ENCODE measurements around the gene ZNHIT2.

Gene ZNHIT2

DNA sequence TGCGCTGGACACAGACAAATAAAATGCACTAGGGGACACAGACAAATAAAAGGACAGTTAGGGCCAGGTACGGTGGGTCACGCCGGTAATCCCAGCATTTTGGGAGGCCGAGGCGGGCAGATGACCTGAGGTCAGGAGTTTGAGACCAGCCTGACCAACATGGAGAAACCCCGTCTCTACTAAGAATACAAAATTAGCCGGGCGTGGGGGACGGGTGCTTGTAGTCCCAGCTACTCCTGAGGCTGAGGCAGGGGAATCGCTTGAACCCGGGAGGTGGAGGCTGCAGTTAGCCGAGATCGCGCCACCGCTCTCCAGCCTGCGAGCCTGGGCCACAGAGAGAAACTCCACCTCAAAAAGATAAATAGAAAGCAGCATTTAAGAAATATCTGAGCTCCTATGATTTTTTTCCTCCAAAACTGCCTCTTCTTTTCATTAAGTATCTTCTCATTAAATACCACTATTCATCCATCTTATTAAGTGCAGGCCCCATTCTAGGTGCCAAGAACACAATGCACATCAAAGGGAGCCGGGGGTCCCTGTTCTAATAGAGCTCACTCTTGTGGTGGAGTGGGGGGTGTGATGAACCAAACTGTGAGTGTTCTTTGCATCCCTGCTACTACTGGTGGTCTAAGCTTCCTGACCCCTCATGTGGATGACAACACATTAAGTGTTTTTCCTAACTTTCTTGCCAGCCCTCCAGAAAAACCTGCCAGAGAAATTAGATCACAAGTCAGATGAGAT is 766 bp upstream of the ZNHIT2 start:
- no peak for DNase-seq

DNA sequence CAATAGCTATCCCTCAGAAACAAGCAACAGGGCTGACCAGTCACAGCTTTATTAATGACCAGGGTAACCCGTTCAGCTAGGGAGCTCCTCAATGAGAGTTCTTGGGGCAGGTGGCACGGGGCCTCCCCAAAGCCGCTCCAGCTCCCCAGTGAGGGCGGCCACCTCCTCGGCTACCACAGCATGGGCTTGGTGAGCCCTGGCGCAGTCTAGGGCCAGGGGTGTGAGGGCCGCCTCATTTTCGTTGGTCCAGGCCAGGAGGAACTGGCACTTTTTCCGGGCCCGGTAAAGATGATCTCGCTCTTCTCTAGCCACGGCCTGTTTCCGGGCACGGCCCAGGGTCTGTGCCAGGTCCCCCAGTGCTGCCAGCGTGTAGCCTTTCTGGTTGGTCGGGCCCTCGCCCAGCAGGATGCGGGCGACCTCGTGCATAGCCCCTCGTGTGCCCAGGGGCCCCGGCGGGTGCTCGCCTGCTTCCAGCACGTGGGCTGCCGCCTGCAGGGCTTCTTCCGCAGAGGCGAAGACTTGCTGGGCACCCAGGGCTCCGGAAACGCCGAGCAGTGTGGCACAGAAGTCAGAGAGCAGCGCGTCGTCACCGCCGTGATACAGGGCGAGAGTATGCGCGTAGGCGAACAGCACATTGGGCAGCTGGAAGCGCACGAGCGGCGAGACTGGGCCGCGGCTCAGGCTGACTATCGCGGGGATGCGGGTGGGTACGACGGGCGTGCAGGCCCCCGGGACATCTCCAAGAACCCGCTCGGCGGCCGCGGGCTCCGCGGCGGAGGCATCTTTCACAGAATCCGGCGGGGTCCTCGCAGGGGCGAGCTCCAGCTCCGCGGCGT is 913 bp downstream of the ZNHIT2 start:
- DNase-seq, result peak in 1 of 2 experiments; percentile 31

DNA sequence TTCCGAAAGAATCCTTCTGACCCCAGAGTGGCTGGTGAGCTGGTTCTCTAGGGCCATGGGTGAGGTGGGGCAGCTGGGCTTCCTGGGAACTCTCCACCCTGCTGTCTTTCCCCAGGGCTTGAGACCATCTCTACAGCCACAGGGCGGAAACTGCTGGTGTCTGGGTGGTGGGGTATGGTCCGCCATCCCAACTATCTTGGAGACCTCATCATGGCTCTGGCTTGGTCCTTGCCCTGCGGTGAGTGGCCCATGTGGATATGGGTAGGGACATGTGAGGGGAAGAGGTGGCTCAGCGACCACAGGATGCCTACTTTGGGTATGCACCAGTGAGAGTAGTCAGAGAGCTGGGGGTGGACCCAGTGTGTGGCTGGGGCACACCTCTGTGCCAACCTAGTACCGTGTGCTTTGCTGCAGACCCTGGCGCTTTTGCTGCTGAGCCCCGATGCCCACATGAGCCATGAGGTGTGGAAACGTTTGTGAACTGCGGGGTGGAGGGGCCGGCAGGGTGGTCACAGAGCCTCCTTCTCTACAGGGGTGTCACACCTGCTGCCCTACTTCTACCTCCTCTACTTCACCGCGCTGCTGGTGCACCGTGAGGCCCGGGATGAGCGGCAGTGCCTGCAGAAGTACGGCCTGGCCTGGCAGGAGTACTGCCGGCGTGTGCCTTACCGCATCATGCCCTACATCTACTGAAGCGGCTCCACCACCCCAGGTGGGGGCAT is 2.0 kb downstream of the ZNHIT2 start:
- DNase-seq, result no peak

DNA sequence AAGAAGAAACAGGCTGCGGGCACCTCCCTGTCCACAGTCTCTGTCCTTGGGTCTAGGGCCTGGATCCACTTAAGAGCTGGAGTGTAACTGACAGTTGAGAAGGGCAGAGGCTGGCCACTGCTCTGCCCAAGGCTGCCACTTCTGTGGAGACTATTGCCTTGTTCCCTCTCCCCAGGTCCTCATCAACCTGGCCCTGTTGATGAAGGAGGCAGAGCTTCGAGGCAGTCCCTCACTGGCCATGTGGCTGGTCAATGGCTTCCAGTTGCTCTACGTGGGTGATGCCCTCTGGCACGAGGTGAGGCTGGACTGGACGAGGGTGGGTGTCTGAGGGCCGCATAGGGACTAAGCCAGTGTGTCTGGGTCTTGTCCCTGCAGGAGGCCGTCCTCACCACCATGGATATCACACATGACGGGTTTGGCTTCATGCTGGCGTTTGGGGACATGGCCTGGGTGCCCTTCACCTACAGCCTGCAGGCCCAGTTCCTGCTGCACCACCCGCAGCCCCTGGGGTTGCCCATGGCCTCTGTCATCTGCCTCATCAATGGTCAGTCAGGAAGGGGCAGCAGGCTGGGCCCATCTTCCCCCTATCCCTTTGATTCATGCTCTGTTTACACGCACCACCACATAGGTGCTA is 2.8 kb downstream of the ZNHIT2 start:
- DNase-seq, result no peak

DNA sequence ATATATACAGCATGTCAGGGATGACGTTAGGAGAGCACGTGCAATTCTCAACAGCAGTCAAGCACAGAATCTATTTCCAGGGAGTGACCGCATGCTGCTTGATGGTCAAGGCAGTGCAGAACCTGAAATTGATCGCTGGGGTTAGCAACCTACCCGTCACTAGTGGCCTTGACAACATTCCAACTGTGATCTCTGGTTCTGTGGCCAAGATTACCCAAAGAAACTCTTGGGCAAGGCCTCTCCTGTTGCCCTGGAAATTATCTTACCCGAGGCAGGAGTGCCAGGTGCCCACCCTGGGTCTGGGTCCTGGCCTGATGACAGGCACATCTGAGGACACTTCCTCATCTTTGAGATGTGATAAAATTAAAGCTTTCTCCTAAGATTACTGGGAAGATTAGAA is 3.7 kb downstream of the ZNHIT2 start:
- no peak for DNase-seq

DNA sequence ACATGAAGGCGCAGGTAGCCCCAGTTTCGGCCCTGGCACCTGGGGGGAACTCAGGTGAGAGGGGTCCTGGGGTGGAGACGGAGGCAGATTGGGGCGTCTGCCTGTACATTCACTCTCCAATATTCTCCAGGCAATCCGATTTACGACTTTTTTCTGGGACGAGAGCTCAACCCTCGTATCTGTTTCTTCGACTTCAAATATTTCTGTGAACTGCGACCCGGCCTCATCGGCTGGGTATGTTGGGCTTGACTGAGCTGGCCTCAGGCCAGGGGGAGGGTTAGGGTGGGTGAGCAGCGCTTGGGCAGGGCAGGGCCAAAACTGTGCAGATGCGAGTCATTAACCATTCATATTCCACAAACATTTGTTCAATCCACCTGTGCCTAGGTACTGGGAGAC is 4.1 kb downstream of the ZNHIT2 start:
- DNase-seq, result peak; percentile 38 to 42

DNA sequence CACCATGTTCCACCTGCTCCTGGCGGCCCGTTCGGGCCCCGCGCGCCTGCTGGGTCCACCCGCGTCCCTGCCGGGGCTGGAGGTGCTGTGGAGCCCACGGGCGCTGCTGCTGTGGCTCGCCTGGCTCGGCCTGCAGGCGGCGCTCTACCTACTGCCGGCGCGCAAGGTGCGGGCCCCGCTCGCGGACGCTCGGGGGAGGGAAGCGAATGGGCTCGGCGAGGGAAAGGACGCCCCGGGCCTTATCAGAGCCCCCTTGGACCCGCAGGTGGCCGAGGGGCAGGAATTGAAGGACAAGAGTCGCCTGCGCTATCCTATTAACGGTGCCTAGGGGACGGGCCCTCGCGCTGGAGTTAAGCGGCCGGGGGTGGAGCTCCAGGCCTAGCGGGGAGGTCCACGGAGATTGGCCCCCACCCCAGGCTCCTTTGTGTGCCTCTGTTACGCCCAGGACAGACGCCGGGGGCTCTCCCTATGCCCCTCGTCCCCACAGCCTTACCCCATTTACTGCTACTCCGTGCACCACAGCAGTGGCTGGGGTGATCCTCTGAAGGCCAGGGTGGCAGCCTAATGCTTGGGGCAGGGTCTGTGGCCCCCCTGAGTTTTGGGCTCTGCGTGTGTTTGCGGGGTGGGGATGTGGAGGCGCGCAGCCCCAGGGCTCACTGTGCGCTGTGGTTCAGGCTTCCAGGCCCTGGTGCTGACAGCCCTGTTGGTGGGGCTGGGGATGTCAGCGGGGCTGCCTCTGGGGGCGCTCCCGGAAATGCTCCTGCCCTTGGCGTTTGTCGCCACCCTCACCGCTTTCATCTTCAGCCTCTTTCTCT is 4.7 kb downstream of the ZNHIT2 start:
- DNase-seq, result peak; percentile 31 to 38

DNA sequence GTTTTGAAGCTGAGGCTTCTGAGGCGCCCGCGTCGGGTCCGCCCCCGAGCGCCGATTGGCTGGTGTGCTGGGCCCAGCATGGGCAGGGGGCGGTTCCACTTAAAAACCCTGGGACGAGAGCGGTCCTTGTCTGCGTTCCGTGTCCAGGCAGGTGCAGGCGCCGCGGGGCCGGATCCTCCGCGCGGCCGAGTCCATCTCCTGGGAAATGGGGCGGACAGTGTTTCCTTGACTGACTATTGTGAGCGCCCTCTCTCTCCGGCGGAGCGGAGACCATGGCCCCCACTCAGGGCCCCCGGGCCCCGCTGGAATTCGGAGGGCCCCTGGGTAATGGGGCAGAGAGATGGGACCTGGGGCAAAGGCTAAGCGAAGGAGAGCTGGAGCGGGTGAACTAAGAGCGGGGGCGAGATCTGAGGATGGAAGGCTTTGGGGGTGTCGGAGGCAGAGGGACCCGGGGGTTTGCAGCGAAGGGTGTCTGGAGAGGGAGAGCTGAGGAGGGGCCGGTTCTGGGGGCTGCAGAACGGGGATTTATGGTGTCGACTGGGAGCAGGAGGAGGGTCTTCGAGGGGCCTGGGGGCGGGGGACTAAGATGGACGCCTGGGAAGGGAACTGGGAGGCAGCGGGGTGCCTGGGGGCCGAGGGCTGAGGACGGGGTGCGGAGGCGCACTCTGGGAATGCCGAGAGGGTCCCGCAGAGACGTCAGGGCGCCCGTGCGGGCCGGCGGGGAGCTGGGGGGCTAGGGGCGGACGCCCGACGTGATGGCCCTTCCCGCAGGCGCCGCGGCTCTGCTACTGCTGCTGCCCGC is 5.6 kb downstream of the ZNHIT2 start, which contains the start of gene TM7SF2:
TSS of gene TM7SF2 (plus strand) at position 129 of the 802 bp plus-strand sequence. CDS start at position 273, 144 bp downstream.
- peak; percentile 93 to 97 for DNase-seq

DNA sequence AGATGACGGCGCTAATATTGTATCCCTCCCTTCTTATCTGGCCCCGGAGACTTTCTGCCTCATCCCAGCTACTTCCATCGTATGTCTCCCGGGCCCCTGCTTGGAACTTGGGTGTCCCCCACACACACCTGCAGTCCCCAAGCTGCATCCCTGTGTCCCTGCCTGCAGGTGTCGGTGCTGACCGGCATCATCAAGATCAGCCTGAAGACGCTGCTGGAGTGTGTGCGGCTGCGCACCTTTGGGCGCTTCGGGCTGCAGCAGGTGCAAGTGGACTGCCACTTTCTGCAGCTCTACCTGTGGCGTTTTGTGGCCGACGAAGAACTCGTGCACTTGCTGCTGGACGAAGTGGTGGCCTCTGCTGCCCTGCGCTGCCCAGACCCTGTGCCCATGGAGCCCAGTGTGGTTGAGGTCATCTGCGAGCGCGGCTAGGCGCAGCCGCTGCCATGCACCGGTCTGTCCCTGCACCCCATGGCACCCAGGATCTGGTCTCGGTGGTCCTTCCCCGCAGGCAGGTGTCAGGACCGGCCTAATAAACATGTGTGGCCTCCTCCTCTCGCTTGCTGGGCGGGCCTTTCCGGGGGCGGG is 6.2 kb downstream of the ZNHIT2 start:
- no peak for DNase-seq

DNA sequence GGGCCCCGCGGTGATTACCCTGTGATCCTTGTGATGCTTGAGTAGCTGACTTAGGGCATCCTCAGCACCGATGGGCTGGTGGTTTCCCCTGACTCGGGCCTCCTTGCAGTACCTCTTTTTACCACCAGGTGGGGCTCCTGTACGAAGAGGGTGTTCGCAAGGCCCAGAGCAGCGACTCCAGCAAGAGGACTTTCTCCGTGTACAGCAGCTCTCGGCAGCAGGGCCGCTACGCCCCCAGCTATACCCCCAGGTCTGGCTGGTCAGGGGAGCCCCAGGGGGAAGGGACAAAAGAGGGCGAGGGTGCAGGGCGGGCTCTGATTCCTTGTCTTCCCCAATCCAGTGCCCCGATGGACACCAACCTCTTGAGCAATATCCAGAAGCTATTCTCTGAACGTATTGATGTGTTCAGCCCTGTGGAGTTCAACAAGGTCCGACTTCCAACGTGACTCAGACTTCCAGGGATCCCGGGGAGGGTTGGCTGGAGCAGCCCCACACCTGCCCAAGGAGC is 7.1 kb downstream of the ZNHIT2 start:
- DNase-seq, result peak; percentile 62 to 69

DNA sequence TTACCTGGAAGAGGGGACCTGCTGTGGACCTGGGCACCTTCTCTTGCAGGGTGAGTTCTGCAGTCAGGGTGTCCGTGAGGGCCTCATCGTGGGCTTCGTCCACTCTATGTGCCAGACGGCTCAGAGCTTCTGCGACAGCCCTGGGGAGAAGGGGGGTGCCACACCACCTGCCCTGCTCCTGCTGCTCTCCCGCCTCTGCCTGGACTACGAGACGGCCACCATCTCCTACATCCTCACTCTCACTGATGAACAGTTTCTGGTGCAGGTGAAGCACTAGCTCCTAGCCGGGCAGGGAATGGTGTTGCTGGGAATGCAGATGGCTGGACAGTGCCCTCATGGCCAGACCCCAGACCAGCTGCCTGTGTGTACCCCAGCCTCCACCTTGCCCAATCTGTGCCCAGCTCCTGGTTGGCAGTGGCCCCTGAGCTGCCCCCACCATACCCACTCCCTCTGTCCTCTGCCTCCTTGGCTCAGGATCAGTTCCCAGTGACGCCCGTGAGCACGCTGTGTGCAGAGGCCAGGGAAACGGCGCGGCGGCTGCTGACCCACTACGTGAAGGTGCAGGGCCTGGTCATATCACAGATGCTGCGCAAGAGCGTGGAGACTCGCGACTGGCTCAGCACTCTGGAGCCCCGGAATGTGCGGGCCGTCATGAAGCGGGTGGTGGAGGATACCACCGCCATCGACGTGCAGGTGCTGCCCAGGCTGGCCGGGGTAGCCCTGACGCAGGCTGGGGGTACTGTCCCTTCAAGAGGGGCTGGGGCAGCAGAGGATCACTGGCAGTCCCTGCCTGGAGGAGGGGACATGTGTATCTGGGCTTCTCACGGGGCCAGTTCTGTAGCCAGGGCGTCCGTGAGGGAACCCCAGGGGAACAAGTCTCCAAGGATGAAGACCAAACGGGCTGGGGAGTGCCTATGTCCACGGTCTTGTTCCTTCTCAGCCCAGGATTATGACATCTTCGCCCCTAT is 8.0 kb downstream of the ZNHIT2 start:
- DNase-seq, result no peak

DNA sequence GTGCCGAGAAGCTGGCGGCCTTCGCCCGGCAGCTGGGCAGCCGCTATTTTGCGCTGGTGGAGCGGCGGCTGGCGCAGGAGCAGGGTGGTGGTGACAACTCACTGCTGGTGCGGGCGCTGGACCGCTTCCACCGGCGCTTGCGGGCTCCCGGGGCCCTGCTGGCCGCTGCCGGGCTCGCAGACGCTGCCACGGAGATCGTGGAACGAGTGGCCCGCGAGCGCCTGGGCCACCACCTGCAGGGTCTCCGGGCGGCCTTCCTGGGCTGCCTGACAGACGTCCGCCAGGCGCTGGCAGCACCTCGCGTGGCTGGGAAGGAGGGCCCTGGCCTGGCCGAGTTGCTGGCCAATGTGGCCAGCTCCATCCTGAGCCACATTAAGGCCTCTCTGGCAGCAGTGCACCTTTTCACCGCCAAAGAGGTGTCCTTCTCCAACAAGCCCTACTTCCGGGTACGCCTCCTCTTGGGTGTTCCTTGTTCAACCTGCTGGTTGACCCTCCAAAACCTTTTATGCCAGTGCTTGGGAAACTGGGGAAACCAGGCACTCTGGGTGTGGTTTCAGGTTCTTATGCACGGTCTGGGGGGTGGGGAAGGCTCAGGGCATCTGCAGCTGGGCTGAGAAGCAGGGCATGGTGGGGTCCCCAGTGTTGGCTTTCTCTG is 8.9 kb downstream of the ZNHIT2 start:
- no peak for DNase-seq

DNA sequence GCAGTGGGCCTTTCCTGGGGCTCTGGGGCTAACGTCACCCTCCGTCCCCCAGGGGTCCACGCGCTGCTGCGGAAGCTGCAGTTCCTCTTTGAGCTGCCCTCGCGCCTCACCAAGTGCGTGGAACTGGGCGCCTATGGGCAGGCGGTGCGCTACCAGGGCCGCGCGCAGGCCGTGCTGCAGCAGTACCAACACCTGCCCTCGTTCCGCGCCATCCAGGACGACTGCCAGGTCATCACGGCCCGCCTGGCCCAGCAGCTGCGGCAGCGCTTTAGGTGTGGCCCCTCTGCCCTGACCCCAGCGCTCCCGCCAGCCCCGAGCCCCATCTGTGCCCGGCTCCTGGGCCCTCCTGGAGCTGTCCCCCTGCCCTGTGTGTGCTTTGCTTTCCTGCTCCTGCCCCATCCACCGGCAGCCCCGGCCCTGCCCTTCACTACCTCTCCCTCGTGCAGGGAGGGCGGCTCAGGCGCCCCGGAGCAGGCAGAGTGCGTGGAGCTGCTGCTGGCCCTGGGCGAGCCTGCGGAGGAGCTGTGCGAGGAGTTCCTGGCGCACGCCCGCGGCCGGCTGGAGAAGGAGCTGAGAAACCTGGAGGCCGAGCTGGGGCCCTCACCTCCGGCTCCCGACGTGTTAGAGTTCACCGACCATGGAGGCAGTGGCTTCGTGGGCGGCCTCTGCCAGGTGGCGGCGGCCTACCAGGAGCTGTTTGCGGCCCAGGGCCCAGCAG is 9.6 kb downstream of the ZNHIT2 start:
- DNase-seq, result no peak

DNA sequence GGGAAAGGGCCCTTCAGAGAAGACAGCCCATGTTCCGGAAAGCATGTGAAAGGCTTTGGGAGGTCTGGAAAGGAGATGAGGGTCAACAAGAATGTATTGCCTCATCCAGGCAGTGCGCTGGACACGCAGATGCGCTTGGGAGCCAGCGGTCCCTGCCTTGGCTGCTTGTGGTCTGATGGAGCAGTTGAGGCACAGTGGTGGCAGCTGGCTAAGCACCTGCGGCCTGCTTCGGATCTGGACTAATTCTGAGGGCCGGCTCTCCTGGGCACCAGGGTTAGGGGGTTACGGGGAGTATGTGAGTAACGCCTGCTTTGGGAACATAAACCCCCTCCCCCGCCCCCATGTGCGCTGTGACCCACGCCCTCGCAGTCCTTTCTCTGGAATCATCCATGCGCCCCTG is 10.4 kb downstream of the ZNHIT2 start:
- no peak for DNase-seq

DNA sequence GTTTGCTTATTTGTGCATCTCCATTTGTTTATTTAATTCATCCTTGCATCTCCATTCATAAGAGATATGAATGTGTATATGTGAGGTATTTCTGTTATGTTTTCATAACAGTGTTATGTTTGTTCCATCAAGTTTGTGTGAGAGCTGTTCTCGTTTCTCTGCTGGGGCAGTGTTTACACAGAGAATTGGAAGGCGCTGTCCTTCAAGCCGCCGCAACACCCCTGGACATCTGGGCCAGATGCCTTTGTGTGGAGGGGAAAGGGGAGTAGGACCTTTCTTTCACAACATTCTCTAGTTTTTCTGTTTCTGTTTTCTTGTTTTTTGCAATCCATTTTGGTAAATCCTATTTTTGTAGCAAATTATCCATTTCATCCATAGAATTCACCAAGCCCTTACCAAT is 12.9 kb downstream of the ZNHIT2 start:
- DNase-seq, result no peak

DNA sequence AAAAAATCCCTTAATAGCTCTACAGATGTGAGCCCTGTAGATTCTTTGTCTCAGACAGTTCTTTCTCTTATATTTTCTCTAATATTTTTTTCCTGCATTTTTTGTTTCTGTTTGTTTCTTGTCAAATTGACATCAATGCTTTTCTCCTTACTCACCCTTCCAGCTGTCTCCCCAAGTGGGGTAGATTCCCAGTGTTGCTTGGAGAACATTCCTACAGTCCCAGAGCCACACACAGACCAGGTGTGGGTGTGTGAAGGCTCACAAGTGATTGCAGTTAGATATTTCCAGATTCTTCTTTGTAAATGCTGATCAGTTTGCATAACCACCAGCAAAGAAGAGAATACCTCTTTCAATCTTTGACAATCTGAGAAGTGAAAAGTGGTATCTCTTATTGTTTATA is 14.0 kb downstream of the ZNHIT2 start:
- DNase-seq, result no peak

DNA sequence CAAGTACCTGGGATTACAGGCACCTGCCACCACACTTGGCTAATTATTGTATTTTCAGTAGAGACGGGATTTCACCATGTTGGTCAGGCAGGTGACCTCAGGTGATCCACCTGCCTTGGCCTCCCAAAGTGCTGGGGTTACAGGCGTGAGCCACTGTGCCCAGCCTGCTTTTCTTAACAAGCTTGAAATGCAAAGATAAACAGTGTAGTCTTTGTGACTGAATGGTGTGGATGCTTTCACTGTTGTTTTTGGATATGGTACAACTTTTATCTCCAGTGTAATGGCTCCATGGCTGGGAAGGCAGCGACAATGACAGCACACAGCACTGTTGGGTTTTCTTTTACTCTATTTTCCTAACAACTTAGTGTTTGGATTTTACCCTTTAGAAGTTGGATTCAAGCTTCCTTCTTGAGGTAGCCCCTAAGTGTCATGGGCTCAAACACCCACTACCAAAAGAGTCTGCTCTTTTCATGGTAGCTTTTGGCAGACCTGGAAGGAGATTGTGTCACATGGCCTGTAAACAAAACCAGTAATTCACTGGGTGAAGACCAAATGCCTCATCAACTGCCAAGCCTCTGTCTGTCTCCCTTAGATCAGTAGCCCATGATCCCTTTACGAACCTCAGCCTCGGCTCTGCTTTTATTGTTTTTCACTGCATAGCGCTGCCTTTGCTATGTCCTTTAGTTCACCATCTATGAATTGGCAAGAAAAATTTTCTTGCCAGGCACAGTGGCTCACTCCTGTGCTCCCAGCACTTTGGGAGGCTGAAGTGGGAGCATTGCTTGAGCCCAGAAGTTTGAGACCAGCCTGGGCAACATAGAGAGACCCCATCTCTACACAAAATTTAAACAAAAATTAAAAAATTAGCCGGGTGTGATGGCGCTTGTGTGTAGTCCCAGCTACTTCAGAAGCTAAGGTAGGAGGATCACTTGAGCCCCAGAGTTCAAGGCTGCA is 15.1 kb downstream of the ZNHIT2 start:
- DNase-seq, result no peak

All from SHP77 (cell line).